ACC112 (cell line): Measurements from ENCODE around the gene ACOT11.

Source experiments
- H2AFZ ChIP-seq: fragments of 200-600 bp; sonication (generic); one replicate; pipeline ENCODE4 v1.6.0; 2017; ENCODE audit warnings: antibody characterized with exemption, low read length; ENCODE audit not compliant: unreplicated experiment
- H3K27ac ChIP-seq: fragments of 200-600 bp; sonication (generic); 2 replicates; pipeline ENCODE4 v1.5.1; 2014; ENCODE audit warnings: low read depth, mild to moderate bottlenecking, antibody characterized with exemption, low read length, moderate library complexity
- H3K27me3 ChIP-seq: fragments of 200-600 bp; sonication (generic); 2 replicates; pipeline ENCODE4 v1.6.1; 2014; ENCODE audit warnings: mild to moderate bottlenecking, antibody characterized with exemption, low read length, moderate library complexity, mixed read lengths; ENCODE audit not compliant: insufficient read depth
- H3K36me3 ChIP-seq: fragments of 200-600 bp; sonication (generic); 2 replicates; pipeline ENCODE4 v1.6.1; 2016; ENCODE audit warnings: mild to moderate bottlenecking, antibody characterized with exemption, low read length, moderate library complexity, mixed read lengths; ENCODE audit not compliant: insufficient read depth
- H3K4me1 ChIP-seq: fragments of 200-600 bp; sonication (generic); one replicate; pipeline ENCODE4 v1.6.1; 2016; ENCODE audit warnings: low read length, mixed read lengths; ENCODE audit not compliant: insufficient read depth, unreplicated experiment, control insufficient read depth
- H3K4me3 ChIP-seq: fragments of 200-600 bp; sonication (generic); 2 replicates; pipeline ENCODE4 v1.5.1; 2014; ENCODE audit warnings: mild to moderate bottlenecking, low read depth, low read length
- H3K79me2 ChIP-seq: fragments of 200-600 bp; sonication (generic); one replicate; pipeline ENCODE4 v1.6.0; 2016; ENCODE audit warnings: low read length; ENCODE audit not compliant: control insufficient read depth, unreplicated experiment, insufficient read depth

Gene ACOT11

GRCh38 chr1:54658164-54658913 is 110.3 kb downstream of the ACOT11 start:
- Histone ChIP-seq H3K36me3 (no peaks in the 10 kb centered on the region), H3K4me1 (no peaks in the 10 kb centered on the region), H3K4me3 (no peak overlapping the region), H2AFZ (no peak overlapping the region), H3K79me2 (no peaks in the 10 kb centered on the region), H3K27ac (no peak overlapping the region), H3K27me3 (peaks cover 3% of the 10 kb centered on the region; the same call in 1 of the 2 replicates)
